ENCODE results near the gene SLC9A9.
A peak's percentile ranks its signal among the peaks of the same experiment; 100 is the strongest.

Gene SLC9A9

DNA sequence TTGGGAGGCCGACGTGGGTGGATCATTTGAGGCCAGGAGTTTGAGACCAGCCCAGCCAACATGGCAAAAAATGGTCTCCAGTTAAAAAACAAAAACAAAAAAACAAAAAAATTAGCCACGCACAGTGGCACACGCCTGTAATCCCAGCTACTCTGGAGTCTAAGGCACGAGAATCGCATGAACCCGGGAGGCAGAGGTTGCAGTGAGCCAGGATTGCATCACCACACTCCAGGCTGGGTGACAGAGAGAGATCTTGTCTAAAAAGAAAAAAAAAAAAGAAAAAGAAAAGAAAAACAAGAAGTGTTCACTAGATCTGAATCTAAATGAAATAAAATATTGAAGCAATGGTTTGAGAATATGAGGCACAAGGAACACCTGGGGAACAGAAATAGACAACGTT lies 36.7 kb downstream of the SLC9A9 start:
- no peaks in the 10 kb centered on the region for H3K79me2 ChIP-seq (ENCODE audit: low read length)
- TF ChIP-seq, protein P1, sequence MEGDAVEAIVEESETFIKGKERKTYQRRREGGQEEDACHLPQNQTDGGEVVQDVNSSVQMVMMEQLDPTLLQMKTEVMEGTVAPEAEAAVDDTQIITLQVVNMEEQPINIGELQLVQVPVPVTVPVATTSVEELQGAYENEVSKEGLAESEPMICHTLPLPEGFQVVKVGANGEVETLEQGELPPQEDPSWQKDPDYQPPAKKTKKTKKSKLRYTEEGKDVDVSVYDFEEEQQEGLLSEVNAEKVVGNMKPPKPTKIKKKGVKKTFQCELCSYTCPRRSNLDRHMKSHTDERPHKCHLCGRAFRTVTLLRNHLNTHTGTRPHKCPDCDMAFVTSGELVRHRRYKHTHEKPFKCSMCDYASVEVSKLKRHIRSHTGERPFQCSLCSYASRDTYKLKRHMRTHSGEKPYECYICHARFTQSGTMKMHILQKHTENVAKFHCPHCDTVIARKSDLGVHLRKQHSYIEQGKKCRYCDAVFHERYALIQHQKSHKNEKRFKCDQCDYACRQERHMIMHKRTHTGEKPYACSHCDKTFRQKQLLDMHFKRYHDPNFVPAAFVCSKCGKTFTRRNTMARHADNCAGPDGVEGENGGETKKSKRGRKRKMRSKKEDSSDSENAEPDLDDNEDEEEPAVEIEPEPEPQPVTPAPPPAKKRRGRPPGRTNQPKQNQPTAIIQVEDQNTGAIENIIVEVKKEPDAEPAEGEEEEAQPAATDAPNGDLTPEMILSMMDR (IDR thresholded peaks at IDR 0.05; ENCODE audit: low read depth, low read length): no peak
- no peak for TF ChIP-seq EZH2phosphoT487 (IDR thresholded peaks at IDR 0.05; ENCODE audit: low read depth)
- no peaks in the 10 kb centered on the region for H3K27me3 ChIP-seq (ENCODE audit: low read depth, low read length)
- no peak overlapping the region for H3K4me2 ChIP-seq (ENCODE audit: low read length)
- H3K36me3 ChIP-seq (replicated peaks; ENCODE audit: low read depth, low read length): peaks cover 3% of the 10 kb centered on the region
- no peak overlapping the region for H3K27ac ChIP-seq (ENCODE audit: low read length)
- H3K9ac ChIP-seq (ENCODE audit: low read length): no peak overlapping the region
- no peak overlapping the region for H3K4me3 ChIP-seq (ENCODE audit: low read length)
- H3K9me3 ChIP-seq (ENCODE audit: insufficient read depth, low read length): 0 out of 2 replicates have a peak, but pooled peaks cover 3% of the 10 kb centered on the region
- no peak overlapping the region for H2AFZ ChIP-seq (ENCODE audit: low read depth, low read length)
- H3K4me1 ChIP-seq (ENCODE audit: low read length): peaks cover 57% of the 10 kb centered on the region
- no peaks in the 10 kb centered on the region for H4K20me1 ChIP-seq (ENCODE audit: insufficient read depth, low read length)

DNA sequence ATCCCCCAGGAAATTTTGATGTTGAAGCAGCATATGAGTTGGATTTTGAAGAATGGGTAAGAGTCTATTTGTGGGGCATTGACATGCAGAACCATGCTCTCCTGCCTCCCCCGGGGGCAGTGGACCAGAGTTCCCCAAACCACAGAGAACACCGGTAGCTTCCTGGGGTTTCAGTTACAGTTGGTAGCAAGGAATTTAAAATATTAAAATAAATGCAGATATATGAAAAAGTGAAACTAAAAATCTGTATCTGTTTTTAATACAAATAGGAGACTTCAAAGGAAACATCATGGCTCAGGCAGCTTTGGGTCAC lies 37.4 kb downstream of the SLC9A9 start:
- peak overlapping the region; percentile 27 for H3K4me2 ChIP-seq (ENCODE audit: low read length)
- H3K27ac ChIP-seq (ENCODE audit: low read length): no peak overlapping the region
- no peak for TF ChIP-seq EZH2phosphoT487 (IDR thresholded peaks at IDR 0.05; ENCODE audit: low read depth)
- TF ChIP-seq, protein P1 (IDR thresholded peaks at IDR 0.05; ENCODE audit: low read depth, low read length): no peak
- no peaks in the 10 kb centered on the region for H4K20me1 ChIP-seq (ENCODE audit: insufficient read depth, low read length)
- H2AFZ ChIP-seq (ENCODE audit: low read depth, low read length): no peak overlapping the region
- H3K9me3 ChIP-seq (ENCODE audit: insufficient read depth, low read length): no peaks in the 10 kb centered on the region
- no peaks in the 10 kb centered on the region for H3K36me3 ChIP-seq (replicated peaks; ENCODE audit: low read depth, low read length)
- no peak overlapping the region for H3K9ac ChIP-seq (ENCODE audit: low read length)
- H3K4me3 ChIP-seq (ENCODE audit: low read length): no peak overlapping the region
- no peaks in the 10 kb centered on the region for H3K79me2 ChIP-seq (ENCODE audit: low read length)
- no peaks in the 10 kb centered on the region for H3K27me3 ChIP-seq (ENCODE audit: low read depth, low read length)
- peaks cover 64% of the 10 kb centered on the region for H3K4me1 ChIP-seq (ENCODE audit: low read length)

DNA sequence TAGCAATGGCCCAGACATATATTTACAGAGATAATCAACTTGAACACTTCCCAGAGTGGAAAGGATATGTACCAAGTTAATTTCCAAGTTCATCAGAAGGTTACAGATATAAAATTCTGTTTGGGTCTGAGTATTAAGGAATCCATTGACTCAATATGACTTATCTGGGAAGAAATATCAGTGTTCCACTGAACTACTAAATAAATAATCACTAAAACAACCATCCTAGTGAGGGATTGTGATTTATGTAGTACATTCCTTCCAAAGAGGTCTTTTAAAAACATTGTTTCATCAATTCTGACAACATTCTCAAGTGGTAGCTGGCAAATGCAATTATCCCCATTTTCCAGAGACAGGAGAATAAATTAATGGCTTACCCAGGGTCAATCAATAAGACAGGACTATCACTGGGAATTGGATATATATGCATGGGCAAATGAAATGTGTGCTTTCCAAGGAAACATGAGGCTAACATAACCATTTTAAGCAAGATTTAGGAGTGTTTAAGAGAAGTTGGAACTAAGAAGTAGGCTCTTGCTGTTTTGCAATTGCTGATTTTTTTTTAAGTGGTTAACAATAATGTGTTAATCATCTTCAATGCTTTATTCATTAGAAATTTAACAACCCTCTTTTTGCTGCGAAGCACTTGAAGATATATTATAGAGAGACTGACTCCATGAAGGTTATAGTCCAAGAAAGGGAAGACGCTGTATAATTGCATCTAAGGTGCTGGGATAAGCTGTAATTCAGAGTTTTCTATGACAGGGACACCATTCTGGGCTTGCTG lies 37.9 kb downstream of the SLC9A9 start:
- Histone ChIP-seq H3K27me3 (ENCODE audit: low read depth, low read length) (no peaks in the 10 kb centered on the region), H3K4me1 (ENCODE audit: low read length) (peaks cover 69% of the 10 kb centered on the region), H3K4me2 (ENCODE audit: low read length) (peak overlapping the region; percentile 27), H3K36me3 (replicated peaks; ENCODE audit: low read depth, low read length) (no peaks in the 10 kb centered on the region), H4K20me1 (ENCODE audit: insufficient read depth, low read length) (no peaks in the 10 kb centered on the region), H3K9ac (ENCODE audit: low read length) (no peak overlapping the region), H3K27ac (ENCODE audit: low read length) (no peak overlapping the region), H3K79me2 (ENCODE audit: low read length) (no peaks in the 10 kb centered on the region), H2AFZ (ENCODE audit: low read depth, low read length) (no peak overlapping the region), H3K9me3 (ENCODE audit: insufficient read depth, low read length) (no peaks in the 10 kb centered on the region), H3K4me3 (ENCODE audit: low read length) (no peak overlapping the region)
- TF ChIP-seq, protein P1 (IDR thresholded peaks at IDR 0.05; ENCODE audit: low read depth, low read length): no peak
- no peak for TF ChIP-seq EZH2phosphoT487 (IDR thresholded peaks at IDR 0.05; ENCODE audit: low read depth)

DNA sequence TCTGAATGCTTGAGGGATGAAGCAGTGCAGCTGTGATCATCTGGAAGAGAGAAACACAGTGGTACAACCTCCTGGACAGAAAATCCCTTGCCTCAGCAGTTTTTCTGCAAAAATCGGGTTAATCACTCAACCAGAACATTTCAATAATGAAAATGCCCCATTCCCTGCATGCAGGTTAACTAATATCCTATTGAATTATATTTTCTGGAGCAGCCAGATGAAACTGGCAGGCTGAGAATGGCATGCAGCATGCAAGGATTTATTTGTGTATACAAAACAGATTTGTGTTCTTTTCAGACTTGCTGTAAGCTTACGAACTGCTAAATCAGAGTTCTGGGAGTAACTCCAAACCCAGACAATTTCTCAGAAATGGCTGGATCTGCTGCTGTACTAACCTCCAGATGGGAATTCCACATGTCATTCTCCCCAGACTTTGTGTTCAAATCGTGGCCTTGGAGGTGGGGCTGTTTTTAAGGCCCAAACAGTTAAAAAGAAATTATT lies 39.1 kb downstream of the SLC9A9 start:
- H3K9me3 ChIP-seq (ENCODE audit: insufficient read depth, low read length): no peaks in the 10 kb centered on the region
- H3K27ac ChIP-seq (ENCODE audit: low read length): no peak overlapping the region
- H3K79me2 ChIP-seq (ENCODE audit: low read length): no peaks in the 10 kb centered on the region
- no peak overlapping the region for H3K4me3 ChIP-seq (ENCODE audit: low read length)
- H3K27me3 ChIP-seq (ENCODE audit: low read depth, low read length): no peaks in the 10 kb centered on the region
- H3K9ac ChIP-seq (ENCODE audit: low read length): no peak overlapping the region
- no peak for TF ChIP-seq EZH2phosphoT487 (IDR thresholded peaks at IDR 0.05; ENCODE audit: low read depth)
- TF ChIP-seq, protein P1 (IDR thresholded peaks at IDR 0.05; ENCODE audit: low read depth, low read length): no peak
- no peaks in the 10 kb centered on the region for H4K20me1 ChIP-seq (ENCODE audit: insufficient read depth, low read length)
- no peak overlapping the region for H2AFZ ChIP-seq (ENCODE audit: low read depth, low read length)
- H3K36me3 ChIP-seq (replicated peaks; ENCODE audit: low read depth, low read length): no peaks in the 10 kb centered on the region
- H3K4me2 ChIP-seq (ENCODE audit: low read length): no peak overlapping the region
- H3K4me1 ChIP-seq (ENCODE audit: low read length): peaks cover 57% of the 10 kb centered on the region
